HG02884 (cell line): ENCODE results near the gene FAM89B.

Experiments
- ATAC-seq: cut with Tn5 transposase; IDR thresholded peaks from one replicate; pipeline ENCODE4 v1.9.1; 2021; ENCODE audit warnings: mild to moderate bottlenecking, moderate library complexity; ENCODE audit not compliant: unreplicated experiment

Gene FAM89B

DNA sequence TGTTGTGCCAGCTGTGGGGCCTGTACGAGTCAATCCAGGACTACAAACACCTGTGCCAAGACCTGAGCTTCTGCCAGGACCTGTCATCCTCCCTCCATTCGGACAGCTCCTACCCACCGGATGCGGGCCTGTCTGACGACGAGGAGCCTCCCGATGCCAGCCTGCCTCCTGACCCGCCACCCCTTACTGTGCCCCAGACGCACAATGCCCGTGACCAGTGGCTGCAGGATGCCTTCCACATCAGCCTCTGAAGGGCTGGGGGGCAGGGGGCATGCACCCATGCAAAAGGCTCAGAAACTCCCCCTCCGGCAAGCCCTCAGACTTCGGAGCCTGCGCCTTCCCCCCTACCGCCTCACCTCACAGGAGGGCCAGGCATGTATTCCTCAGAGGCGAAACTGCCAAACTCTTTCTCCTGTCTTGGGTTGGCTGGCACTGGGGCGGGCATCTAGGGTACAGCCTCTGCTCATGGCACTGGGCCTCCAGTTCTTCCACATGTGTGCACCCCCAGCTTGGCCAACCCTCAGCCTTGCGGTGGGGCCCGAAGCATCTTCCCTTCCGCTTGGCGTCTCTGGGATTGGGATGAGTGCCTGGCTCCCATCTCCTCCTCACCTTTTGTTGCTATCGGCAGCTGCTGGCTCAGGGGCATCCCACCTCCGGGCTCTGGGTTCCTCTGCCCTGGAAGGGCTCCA lies 1.2 kb downstream of the FAM89B start:
- no peak for ATAC-seq

DNA sequence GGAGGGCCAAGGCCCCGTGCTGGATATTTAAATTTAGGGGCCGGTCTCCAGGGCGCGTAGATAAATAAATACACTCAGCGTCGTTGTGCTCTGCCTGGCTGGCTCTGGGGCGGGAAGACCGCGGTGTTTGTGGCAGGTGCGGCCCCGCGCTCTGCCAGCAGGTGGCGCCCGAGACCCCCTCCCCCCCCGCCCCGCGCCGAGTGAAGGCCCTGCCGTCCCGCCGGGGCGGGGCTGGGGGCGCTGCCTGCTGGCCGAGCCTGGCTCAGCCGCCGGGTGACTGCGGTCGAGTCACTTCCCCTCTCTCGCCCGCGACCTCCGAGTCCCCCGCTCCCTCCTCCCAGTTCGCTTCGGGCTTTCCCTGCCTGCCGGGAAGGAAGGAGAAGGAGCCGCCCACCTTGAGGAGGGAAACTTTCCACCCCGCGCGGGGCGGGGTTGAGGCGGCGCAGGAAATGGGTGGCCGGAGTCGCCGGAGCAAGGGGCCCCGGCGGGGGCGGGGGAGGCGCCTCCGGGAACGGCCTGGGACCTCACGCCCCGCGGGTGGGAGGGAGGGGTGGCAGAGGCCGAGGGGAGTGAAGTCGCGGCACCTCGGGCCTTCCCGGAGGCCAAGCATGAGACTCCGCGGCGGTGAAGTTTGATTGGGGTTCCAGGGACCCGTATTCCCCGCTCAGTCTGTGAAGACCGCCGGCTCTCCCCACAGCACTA lies 1.9 kb downstream of the FAM89B start:
- ATAC-seq: peak; percentile 31

GRCh38 chr11:65574811-65575567 lies 2.7 kb downstream of the FAM89B start:
- no peak for ATAC-seq

DNA sequence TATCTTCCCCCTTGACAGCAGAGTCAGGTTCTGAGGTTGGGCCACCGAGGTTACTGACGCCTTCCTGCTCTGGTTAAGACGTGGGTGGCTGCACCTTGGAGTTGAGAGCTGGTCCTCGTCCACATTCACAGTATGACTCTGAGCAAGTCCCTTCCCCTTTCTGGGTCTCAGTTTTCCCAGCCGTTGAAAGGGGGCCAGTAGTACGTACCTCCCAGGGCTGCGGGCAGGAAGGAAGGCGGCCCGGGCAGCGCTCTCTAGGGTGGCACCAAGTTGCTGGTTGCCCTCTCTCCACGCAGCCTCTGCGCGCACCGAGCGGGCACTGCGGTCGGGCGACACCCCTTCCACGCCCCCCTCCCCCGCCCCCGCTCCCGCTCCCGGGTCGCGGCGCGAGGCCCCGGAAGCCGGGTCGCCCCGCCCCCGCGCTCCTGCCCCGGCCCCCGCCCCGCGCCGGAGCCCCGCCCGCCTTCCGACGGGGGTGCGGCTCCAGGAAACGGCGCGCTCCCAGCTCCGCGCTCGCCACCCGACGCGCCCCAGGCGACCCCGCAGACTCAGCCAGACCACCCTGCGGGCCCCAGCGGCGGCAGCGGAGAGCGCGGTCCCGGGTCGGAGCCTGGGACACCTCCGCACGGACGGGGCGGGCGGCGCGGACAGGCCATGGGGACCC lies 3.4 kb downstream of the FAM89B start, which contains the start of gene EHBP1L1:
Gene EHBP1L1, plus strand, starts transcription at position 486 of the 664 bp plus-strand sequence. CDS start 250 bp downstream, outside the sequence.
- no peak for ATAC-seq

GRCh38 chr11:65576232-65576866 lies 4.0 kb downstream of the FAM89B start:
- no peak for ATAC-seq

GRCh38 chr11:65576867-65577755 lies 4.8 kb downstream of the FAM89B start:
- no peak for ATAC-seq

DNA sequence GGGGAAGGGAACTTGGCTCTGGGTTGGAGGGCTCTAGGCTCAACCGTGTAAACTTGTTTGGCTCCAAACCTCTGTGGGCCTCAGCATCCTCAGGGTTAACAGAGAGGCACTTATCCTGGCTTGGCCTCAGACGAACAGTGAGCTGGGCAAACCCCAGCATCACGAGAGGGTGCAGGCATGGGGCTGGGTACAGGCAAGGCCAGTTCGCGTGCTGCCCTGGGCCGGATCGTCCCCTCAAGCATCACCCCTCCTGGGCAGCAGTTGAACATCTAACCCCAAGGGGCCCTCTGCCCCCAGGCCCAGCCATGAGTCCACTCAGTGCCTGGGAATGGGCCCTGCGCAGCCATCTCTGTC lies 5.4 kb downstream of the FAM89B start:
- ATAC-seq: no peak

DNA sequence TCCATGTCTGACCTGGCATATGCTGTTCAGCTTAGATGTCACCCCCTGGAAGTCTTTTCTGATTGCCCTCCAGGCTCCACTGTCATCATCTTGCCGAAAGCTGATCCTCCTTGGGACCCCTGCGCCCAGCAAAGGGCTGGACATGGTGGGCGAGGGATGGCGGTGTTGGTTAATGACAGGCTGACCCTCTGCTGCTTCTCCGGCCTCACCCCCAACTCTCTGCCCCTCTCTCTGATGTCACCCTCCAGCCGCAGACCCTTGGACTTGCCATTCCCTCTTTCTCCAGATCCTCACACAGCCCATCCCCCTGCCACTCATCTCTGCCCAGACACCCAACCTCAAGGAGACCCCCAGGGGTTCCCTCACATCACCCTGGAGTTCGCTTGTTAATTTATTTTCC lies 5.8 kb downstream of the FAM89B start:
- no peak for ATAC-seq

DNA sequence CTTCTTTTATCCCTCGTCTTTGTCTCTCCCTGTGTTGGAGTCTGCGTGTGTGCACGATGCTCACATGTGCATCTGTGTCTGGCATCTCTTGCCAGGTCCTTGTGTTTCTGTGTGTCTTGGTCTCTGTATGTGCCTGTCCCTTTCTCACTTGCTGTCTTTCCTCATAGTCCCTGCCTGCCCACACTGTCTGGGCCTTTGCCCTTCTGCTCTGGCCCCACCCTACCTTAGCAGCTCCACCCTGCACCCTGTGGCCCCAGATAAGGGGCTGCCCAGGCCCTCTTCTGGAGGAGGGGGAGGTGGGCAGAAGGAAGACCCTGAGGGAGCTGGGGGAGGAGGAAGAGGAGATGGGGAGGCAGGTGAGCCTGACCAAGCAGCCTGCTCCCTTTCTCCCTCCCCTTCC lies 6.3 kb downstream of the FAM89B start:
- ATAC-seq: no peak

- no peak for ATAC-seq
These were observed 7.0 kb downstream of the FAM89B start for GRCh38 chr11:65579291-65579690.

DNA sequence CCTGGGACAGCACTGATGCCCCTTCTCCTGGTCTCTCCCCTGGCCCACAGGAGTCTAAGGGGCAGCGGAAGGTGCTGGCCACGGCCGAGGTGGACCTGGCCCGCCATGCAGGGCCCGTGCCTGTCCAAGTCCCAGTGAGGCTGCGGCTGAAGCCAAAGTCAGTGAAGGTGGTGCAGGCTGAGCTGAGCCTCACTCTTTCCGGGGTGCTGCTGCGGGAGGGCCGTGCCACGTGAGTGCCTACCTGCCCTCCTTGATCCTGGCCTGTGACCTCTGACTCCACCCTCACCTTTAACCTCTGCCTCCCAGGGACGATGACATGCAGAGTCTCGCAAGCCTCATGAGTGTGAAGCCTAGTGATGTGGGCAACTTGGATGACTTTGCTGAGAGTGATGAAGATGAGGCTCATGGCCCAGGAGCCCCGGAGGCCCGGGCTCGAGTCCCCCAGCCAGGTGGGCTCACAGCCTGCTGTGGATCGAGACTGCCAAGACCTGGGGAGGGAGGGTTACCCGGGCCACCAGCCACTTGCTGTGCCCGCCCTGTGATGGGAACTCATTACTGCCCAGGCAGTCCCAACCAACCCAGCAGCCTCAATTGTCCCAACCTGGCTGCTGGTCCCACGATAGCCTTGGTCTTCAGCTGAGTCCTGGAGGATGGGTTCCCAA lies 7.8 kb downstream of the FAM89B start:
- no peak for ATAC-seq

DNA sequence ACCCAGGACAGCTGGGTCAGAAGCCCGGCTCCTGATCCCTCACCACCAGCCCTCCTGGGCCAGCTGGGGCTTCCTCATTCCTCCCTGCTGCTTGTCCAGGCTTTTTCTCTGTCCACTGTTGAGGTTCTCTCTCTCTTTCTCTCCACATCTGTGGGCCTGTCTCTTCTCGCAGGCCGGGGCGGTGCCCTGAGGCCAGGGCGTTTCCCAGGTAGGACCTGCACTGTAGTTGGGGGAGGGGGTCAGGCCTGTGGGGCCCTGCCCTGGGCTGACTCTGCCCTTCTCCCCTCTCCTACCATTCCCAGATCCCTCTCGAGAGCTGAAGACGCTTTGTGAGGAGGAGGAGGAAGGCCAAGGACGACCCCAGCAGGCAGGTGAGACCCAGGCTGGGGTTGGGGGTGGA lies 8.4 kb downstream of the FAM89B start:
- no peak for ATAC-seq

DNA sequence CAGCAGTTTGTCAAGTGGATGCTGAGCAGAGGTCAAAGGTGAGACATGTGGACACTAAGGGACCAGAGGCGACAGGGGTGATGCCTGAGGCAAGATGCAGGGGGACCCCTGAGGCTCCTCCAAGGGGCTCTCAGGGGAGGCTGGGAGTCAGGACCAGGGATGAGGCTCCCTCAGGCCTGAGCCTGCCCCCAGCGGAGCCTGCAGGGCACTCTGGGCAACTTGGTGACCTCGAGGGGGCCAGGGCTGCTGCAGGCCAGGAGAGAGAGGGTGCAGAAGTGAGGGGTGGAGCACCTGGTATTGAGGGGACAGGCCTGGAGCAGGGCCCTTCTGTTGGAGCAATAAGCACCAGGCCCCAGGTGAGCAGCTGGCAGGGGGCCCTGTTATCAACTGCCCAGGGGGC lies 9.6 kb downstream of the FAM89B start:
- ATAC-seq: no peak

- ATAC-seq: no peak
These were observed 11.3 kb downstream of the FAM89B start for GRCh38 chr11:65583589-65583988.

DNA sequence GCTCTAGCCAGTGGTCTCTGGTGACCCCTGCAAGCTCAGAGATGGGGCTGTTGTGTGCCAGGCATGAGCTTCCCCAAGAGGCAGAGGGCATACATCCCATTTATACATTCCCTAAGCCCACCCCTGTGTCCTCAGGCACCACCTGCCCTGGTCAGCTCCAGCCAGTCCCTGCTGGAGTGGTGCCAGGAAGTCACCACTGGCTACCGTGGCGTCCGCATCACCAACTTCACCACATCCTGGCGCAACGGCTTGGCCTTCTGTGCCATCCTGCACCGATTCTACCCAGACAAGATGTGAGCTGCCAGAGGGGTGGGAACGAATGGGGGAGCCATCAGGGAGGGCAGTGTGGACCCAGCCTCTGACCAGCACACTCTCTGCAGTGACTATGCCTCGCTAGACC lies 11.8 kb downstream of the FAM89B start:
- no peak for ATAC-seq

DNA sequence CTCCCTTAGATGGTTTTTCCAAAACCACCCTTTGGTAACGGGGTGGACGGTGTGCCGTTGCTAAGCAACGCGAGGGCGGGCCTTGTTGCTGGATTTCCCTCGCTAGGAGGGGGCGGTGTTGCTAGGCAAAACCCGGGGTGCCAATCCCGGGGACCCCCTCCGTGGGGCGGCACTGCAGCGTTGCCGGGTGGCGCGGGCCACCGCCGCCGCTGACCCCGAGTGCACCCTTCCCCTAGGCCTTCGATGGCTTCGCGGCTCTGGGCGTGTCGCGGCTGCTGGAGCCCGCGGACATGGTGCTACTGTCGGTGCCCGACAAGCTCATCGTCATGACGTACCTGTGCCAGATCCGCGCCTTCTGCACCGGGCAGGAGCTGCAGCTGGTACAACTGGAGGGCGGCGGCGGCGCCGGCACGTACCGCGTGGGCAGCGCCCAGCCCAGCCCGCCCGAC lies 12.4 kb downstream of the FAM89B start:
- ATAC-seq: no peak

GRCh38 chr11:65585396-65586246 lies 13.3 kb downstream of the FAM89B start:
- ATAC-seq: no peak

- ATAC-seq: no peak
These were observed 13.9 kb downstream of the FAM89B start for GRCh38 chr11:65586247-65586630.
